ENCODE data around the gene CAMSAP1. TPM values are rescaled to one million over a fixed set of nuclear protein-coding genes. Genes with fewer than 3 reads are reported as not detected.
"Not testable (repeated sequence)": the region's sequence is repeated elsewhere in the genome, so short reads cannot be mapped to it uniquely, and the experiment has no call there.

Gene CAMSAP1
- total RNA-seq, 2 experiments from 2014 or later = 20.2 to 27.0 TPM

DNA sequence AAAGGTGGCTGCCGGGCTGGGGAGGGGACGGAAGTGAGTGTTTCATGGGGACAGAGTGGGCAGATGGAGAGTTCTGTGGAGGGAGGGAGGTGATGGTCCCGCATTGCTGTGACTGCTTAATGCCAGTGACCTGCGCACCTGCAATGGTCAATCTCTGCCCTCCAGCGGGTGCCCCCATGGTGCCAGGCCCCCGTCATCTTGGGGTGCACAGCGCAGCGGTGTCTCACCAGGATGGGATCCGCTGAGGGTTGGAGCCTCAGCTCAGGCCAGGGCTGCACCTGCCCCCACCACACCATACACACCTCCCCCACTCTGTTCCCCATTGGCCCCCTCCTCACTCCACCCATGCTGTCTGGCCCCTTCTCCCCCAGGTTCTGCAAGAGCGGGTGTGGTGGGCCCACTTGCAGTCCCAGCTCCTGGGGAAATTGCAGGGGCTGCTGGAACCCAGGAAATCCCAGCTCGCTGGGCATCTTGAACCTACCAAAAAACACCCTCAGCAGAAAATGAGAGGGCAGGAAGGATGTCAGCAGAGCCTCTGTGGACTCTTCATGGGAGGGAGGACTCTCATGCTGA lies 12.1 kb upstream of the CAMSAP1 start:
- Mint-ChIP-seq H3K36me3 (ENCODE audit: low read depth) (peaks cover 41% of the 10 kb centered on the region), H3K27me3 (no peaks in the 10 kb centered on the region), H3K9me3 (peaks cover 37% of the 10 kb centered on the region), H3K27ac (no peak overlapping the region), H3K4me1 (ENCODE audit: low read depth) (peaks cover 4% of the 10 kb centered on the region), H3K4me3 (no peak overlapping the region)
- DNase-seq = no peak
- intact Hi-C loops (cut with micrococcal nuclease) = no loop called here
- POLR2A ChIA-PET = interaction anchor here (1.8 kb wide), 1 partner anchor 10 kb away, joined by 4 read pairs; no protein-coding TSS in a partner anchor
- ATAC-seq = no peak
- CTCF ChIA-PET = no interaction called here
- TF ChIP-seq, protein P1, sequence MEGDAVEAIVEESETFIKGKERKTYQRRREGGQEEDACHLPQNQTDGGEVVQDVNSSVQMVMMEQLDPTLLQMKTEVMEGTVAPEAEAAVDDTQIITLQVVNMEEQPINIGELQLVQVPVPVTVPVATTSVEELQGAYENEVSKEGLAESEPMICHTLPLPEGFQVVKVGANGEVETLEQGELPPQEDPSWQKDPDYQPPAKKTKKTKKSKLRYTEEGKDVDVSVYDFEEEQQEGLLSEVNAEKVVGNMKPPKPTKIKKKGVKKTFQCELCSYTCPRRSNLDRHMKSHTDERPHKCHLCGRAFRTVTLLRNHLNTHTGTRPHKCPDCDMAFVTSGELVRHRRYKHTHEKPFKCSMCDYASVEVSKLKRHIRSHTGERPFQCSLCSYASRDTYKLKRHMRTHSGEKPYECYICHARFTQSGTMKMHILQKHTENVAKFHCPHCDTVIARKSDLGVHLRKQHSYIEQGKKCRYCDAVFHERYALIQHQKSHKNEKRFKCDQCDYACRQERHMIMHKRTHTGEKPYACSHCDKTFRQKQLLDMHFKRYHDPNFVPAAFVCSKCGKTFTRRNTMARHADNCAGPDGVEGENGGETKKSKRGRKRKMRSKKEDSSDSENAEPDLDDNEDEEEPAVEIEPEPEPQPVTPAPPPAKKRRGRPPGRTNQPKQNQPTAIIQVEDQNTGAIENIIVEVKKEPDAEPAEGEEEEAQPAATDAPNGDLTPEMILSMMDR (IDR thresholded peaks at IDR 0.05) = no peak

DNA sequence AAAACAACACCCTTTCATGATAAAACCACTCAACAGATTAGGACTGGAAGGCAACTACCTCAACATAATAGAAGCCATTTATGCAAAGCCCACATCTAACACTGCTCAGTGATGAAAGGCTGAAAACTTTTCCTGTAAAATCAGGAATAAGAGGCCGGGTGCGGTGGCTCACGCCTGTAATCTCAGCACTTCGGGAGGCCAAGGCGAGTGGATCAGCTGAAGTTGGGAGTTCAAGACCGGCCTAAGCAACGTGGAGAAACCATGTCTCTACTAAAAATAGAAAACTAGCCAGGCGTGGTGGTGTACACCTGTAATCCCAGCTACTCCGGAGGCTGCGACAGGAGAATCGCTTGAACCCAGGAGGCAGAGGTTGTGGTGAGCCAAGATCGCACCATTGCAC lies 8.9 kb upstream of the CAMSAP1 start:
- DNase-seq; CTCF ChIA-PET; ATAC-seq; H3K27me3 Mint-ChIP-seq; H3K4me1 Mint-ChIP-seq (ENCODE audit: low read depth); intact Hi-C loops (cut with micrococcal nuclease); H3K4me3 Mint-ChIP-seq; POLR2A ChIA-PET; H3K27ac Mint-ChIP-seq: not testable (repeated sequence)
- H3K36me3 Mint-ChIP-seq (ENCODE audit: low read depth) = peaks cover 66% of the 10 kb centered on the region
- peaks cover 46% of the 10 kb centered on the region for H3K9me3 Mint-ChIP-seq

DNA sequence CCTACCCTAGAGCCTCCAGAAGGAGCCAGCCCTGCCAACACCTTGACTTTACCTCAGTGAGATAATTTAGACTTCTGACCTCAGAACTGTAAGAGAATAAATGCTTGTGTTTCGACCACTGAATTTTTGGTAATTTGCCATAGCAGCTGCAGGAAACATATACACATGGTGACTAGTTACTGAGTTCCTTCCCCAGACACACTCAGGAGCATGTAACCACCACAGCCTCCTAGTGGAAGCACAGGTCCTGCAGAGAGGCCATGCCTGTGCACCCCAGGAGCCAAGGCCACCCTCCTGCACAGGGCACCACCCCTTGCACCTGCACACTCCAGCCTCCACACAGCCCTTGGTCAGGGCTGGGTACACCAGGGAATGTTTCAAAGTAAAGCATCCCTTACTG lies 7.6 kb upstream of the CAMSAP1 start:
- intact Hi-C loops (cut with micrococcal nuclease) = no loop called here
- CTCF ChIA-PET = interaction anchor here (0.9 kb wide), 1 partner anchor 11 kb away, joined by 3 read pairs; no protein-coding TSS in a partner anchor
- Mint-ChIP-seq H3K27me3 (no peaks in the 10 kb centered on the region), H3K4me1 (ENCODE audit: low read depth) (peaks cover 21% of the 10 kb centered on the region), H3K36me3 (ENCODE audit: low read depth) (peaks cover 77% of the 10 kb centered on the region), H3K4me3 (no peak overlapping the region), H3K27ac (no peak overlapping the region), H3K9me3 (peaks cover 49% of the 10 kb centered on the region)
- POLR2A ChIA-PET = no interaction called here
- TF ChIP-seq, protein P1 (IDR thresholded peaks at IDR 0.05) = no peak
- no peak for ATAC-seq
- no peak for DNase-seq

DNA sequence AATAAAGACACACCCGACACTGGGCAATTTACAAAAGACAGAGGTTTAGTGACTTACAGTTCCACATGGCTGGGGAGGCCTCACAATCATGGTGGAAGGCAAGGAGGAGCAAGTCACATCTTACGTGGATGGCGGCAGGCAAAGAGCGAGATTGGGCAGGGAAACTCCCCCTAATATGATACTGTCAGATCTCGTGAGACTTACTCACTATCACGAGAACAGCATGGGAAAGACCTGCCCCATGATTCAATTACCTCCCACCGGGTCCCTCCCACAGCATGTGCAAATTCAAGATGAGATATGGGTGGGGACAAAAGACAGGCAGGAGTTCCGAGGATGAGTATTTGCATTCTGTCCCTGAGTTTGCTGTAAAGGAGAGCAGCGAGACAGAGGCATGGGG lies 3.9 kb upstream of the CAMSAP1 start:
- Mint-ChIP-seq H3K4me1 (ENCODE audit: low read depth) (peaks cover 36% of the 10 kb centered on the region), H3K36me3 (ENCODE audit: low read depth) (peaks cover 66% of the 10 kb centered on the region), H3K9me3 (peaks cover 29% of the 10 kb centered on the region)
- CTCF ChIA-PET; DNase-seq; H3K27ac Mint-ChIP-seq; H3K4me3 Mint-ChIP-seq; H3K27me3 Mint-ChIP-seq; intact Hi-C loops (cut with micrococcal nuclease); POLR2A ChIA-PET; ATAC-seq: not testable (repeated sequence)

DNA sequence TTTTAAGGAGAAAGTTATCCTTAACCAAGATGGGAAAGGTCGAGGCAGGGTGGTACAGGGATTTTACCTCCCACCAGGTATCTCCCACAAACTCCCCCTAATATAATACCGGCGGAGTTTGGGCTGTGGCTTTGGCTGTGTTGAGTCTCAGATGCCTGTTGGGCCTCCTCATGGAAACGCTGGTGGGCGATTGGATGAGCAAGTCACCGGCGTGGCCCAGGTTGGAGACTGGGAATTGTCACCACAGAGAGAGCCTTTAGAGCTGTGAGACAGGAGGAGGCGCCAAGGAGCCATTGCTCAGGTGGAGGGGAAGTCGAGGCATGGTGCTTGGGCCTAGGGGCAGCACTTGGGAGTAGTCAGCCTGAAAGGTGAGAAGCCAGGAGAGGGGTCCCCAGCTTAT lies 3.4 kb upstream of the CAMSAP1 start:
- TF ChIP-seq, protein P1 (IDR thresholded peaks at IDR 0.05) = no peak
- Mint-ChIP-seq H3K27ac (no peak overlapping the region), H3K4me3 (no peak overlapping the region), H3K36me3 (ENCODE audit: low read depth) (peaks cover 62% of the 10 kb centered on the region), H3K27me3 (no peaks in the 10 kb centered on the region), H3K4me1 (ENCODE audit: low read depth) (peaks cover 41% of the 10 kb centered on the region), H3K9me3 (peaks cover 25% of the 10 kb centered on the region)
- intact Hi-C loops (cut with micrococcal nuclease) = no loop called here
- DNase-seq (no peak), ATAC-seq (no peak)
- POLR2A ChIA-PET = no interaction called here
- CTCF ChIA-PET = no interaction called here

DNA sequence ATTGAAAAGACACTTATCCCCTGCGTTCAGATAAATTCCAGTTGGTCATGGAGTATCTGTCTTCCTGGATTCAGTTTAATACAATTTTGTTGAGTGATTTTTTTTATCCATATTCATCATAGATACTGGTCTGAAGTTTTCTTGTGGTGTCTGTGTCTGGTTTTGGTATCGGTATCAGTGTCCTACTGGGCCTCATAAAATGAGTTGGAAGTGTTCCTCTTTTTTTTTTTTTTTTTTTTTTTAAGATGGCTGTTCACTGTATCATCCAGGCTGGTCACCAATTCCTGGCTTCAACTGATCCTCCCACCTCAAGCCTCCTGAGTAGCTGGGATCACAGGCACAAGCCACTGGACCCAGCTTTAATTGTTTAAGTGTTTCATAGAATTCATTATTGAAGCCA lies 2.9 kb upstream of the CAMSAP1 start:
- no peak for ATAC-seq
- no peaks in the 10 kb centered on the region for H3K27me3 Mint-ChIP-seq
- no peak overlapping the region for H3K27ac Mint-ChIP-seq
- H3K4me1 Mint-ChIP-seq (ENCODE audit: low read depth) = peaks cover 46% of the 10 kb centered on the region
- no peak overlapping the region for H3K4me3 Mint-ChIP-seq
- POLR2A ChIA-PET = interaction anchor here (0.6 to 0.7 kb wide), 2 partner anchors 16 to 403 kb away, joined by 3 read pairs; no protein-coding TSS in a partner anchor
- intact Hi-C loops (cut with micrococcal nuclease) = no loop called here
- peaks cover 59% of the 10 kb centered on the region for H3K36me3 Mint-ChIP-seq (ENCODE audit: low read depth)
- no peak for DNase-seq
- H3K9me3 Mint-ChIP-seq = peaks cover 19% of the 10 kb centered on the region
- CTCF ChIA-PET = no interaction called here
- TF ChIP-seq, protein P1 (IDR thresholded peaks at IDR 0.05) = no peak

Data from activated CD8-positive, alpha-beta T cell treated with anti-CD3 and anti-CD28 coated beads for 36 hours (primary cell).